Measurements from ENCODE around the gene CCBE1.
"Not testable (repeated sequence)": the region's sequence is repeated elsewhere in the genome, so short reads cannot be mapped to it uniquely, and the experiment has no call there.

CCBE1 gene

DNA sequence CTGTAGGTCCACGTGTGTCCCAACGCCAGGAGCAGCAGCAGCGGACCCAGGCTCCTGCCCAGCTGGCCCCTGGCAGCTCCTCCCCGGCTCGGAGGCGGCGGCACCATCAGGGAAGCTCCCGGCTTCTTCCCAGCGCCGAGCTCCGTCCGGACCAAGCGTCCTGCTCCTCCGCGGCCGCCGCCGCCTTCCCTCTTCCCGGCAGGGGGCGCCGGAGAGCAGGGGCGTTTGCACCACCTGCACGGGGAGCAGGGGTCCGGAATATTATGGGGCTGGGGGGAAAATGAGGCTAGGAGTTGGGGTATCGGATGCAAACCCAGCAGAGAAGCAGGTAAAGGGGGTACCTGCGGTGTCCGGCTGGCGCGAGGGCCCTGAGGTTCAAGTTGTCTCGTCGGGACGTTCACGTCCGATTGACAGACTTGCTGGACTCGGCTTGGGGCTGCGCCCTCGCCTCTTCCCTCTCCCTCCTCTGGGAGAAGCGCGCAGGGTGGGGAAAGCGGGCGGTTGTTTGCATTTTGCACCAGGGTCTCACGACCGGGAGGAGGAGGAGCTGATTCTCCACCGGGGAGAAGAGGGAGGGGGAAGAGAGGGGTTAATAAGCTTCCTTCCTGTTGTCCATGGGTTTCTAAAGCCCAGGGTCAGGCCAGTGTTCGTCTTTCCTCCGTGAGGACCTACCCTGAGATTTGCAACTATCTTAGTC lies at the start of gene CCBE1:
CCBE1 (minus strand) TSS at position 188 of the 697 bp plus-strand sequence.
- DNase-seq (ENCODE audit: low read depth) = peak; percentile 75
- TF ChIP-seq, protein P1, sequence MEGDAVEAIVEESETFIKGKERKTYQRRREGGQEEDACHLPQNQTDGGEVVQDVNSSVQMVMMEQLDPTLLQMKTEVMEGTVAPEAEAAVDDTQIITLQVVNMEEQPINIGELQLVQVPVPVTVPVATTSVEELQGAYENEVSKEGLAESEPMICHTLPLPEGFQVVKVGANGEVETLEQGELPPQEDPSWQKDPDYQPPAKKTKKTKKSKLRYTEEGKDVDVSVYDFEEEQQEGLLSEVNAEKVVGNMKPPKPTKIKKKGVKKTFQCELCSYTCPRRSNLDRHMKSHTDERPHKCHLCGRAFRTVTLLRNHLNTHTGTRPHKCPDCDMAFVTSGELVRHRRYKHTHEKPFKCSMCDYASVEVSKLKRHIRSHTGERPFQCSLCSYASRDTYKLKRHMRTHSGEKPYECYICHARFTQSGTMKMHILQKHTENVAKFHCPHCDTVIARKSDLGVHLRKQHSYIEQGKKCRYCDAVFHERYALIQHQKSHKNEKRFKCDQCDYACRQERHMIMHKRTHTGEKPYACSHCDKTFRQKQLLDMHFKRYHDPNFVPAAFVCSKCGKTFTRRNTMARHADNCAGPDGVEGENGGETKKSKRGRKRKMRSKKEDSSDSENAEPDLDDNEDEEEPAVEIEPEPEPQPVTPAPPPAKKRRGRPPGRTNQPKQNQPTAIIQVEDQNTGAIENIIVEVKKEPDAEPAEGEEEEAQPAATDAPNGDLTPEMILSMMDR (IDR thresholded peaks at IDR 0.05; ENCODE audit: low read length, missing control alignments) = peak; percentile 81
- H3K4me3 ChIP-seq (replicated peaks; ENCODE audit: low read depth, low read length) = peak within 1 kb of the TSS; percentile 76

DNA sequence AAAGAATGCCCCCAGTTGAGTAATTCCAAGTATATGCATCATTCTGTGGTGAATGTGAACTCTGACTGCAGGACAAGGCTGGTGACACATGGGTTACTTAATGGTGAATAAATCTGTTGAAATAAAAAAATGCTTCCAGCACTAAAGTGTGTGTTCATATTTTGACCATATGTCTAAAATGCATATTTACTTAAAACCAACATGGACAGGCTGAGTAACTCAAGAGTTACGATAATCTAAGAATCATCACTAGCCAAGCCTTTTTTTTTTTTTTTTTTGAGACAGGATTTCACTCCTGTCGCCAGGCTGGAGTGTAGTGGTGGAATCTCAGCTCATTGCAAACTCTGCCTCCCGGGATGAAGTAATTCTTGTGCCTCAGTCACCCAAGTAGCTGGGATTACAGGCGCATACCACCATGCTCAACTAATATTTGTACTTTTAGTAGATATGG lies 47.1 kb upstream of the CCBE1 start:
- H3K4me3 ChIP-seq (replicated peaks; ENCODE audit: low read depth, low read length) = no peak overlapping the region
- TF ChIP-seq, protein P1 (IDR thresholded peaks at IDR 0.05; ENCODE audit: low read length, missing control alignments) = no peak
- peak; percentile 88 for DNase-seq (ENCODE audit: low read depth)

DNA sequence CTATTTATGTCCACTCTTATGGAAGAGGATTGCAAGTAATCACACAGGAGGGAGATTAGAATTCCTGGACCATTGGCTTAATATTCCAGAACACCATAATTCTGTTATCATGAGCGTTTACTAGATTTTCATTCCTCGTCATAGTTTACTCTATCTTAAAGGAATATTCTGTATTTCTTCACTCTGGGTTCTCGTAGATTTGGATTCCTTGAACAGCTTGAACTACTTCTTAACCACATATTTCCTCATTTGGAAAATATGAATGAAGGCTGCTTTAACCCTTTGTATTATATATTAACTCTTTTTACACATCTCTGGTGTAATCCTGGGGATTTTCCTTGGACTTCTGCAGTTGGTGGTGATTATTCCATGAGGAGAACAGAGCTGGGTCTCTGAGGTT lies 46.3 kb upstream of the CCBE1 start:
- TF ChIP-seq, protein P1 (IDR thresholded peaks at IDR 0.05; ENCODE audit: low read length, missing control alignments) = no peak
- DNase-seq (ENCODE audit: low read depth) = peak; percentile 63
- no peak overlapping the region for H3K4me3 ChIP-seq (replicated peaks; ENCODE audit: low read depth, low read length)

DNA sequence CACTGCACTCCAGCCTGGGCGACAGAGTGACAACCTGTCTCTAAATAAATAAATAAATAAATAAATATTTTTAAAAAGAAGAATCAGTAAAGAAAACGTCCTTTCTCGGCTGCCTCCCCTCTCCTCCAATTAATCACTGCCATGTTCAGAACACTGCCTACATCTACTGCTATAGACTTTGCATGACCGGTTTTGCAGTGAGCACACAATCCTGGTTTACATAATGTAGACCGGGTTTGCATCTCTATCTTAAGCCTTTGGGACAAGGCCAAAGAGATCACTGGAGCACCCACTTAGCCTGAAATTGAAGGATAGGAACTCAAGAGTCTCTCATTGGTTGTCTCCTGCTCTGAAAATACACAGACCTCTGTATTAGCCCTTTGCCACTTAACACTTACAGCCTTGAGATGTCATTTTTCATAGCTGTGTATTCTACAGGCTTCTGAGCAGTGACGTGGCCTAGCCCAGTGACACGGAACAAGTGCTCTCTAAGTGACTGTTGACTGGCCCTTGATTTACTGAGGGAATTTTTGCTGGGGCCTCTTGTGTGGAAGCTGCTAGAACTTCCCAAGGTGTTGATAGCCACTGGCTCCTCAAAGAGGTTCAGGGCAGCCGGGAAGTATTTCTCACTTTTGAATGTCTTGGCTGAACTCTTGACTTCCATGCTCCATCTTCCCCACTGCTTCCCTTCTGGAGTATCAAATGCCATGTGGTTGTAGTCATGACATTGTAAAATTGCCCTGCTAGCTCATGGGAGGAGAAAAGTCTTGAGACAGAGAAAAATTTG lies 45.3 kb upstream of the CCBE1 start:
- no peak overlapping the region for H3K4me3 ChIP-seq (replicated peaks; ENCODE audit: low read depth, low read length)
- TF ChIP-seq, protein P1 (IDR thresholded peaks at IDR 0.05; ENCODE audit: low read length, missing control alignments) = no peak
- peak; percentile 37 for DNase-seq (ENCODE audit: low read depth)

DNA sequence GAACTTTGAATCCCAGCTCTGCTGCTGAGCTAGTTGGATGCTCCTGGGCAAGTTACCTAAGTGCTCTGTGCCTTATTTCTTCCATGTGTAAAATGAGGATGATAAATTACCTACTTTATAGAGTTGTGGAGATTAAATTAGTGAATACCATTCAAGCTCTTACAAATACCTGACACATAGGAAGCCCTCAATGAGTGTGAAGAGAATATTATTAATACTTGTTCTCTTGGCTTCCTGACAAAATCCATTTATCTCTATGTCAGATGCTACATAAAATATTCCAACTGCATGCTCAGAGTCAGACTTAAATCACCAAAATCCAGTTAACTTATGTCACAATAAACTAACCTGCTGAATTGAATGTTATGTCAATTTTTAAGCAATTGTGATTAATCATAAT lies 42.9 kb upstream of the CCBE1 start:
- TF ChIP-seq, protein P1 (IDR thresholded peaks at IDR 0.05; ENCODE audit: low read length, missing control alignments) = no peak
- no peak for DNase-seq (ENCODE audit: low read depth)
- no peak overlapping the region for H3K4me3 ChIP-seq (replicated peaks; ENCODE audit: low read depth, low read length)

DNA sequence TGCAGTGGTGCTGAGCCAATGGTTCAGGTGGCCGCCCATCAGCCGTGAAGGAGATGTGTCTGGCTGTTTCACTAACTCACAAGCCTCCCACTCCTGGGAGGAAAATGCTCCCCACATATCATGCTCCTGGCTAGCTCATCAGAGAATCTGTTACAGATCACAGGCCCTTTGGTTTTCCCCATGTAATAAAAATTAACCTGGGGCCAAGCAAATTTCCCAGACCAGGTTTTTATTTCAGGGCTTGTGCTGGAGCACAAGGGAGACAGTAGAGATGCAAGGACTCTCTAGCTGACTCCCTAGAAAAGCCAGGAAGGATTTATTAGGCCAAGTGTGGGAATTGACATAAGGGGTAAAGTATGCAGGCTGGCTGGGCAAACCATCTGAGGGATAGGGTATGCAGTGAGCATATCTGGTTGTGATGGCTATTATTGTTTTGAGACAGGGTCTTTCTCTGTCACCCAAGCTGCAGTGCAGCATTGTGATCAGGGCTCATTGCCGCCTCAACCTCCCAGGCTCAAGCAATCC lies 40.6 kb upstream of the CCBE1 start:
- no peak overlapping the region for H3K4me3 ChIP-seq (replicated peaks; ENCODE audit: low read depth, low read length)
- DNase-seq (ENCODE audit: low read depth) = no peak
- TF ChIP-seq, protein P1 (IDR thresholded peaks at IDR 0.05; ENCODE audit: low read length, missing control alignments) = no peak

DNA sequence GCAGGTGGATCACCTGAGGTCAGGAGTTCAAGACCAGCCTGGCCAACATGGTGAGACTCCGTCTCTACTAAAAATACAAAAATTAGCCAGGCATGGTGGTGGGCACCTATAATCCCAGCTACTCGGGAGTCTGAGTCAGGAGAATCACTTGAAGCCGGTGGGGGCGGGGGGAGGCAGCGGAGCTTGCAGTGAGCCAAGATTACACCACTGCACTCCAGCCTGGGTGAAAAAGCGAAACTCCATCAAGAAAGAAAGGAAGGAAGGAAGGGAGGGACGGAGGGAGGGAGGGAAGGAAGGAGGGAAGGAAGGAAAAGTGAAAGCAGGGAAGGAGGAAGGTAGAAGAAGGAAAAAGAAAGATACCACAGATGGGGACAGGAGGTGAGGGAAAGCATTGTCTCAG lies 40.1 kb upstream of the CCBE1 start:
- not testable (repeated sequence) for DNase-seq (ENCODE audit: low read depth)

More for the DNA sequence above, 40.1 kb upstream of the CCBE1 start:
- not testable (repeated sequence) for H3K4me3 ChIP-seq (replicated peaks; ENCODE audit: low read depth, low read length)

All from fibroblast of pulmonary artery (primary cell).